Renal pelvis (tissue), 3 donors: Measurements from ENCODE around the gene HSPB6. TPM values are rescaled to one million over a fixed set of nuclear protein-coding genes. Genes with fewer than 3 reads are reported as not detected.

ENCODE experiments used
- polyA plus RNA-seq, 3 donors: library from polyadenylated mRNA; unstranded; fragments of 120-200 nt; gene quantifications; one replicate each; pipeline ENCODE4 v1.2.1, GENCODE V29; 2013; ENCODE audit not compliant: insufficient read length in 3 of 3

Gene HSPB6
- polyA plus RNA-seq, 3 donors: 20.5 to 34.1 (median 23.3) TPM

Other genes starting within 250 kb of the HSPB6 start
- 100 to 1,000 TPM in 2 of 3 donors, 10 to 100 TPM in 1; 72.2 to 133 (median 113) TPM for gene DMKN, start 243.4 kb downstream of the HSPB6 start, polyA plus RNA-seq
- gene SBSN, start 228.7 kb downstream of the HSPB6 start, polyA plus RNA-seq: not detected
- gene GAPDHS, start 223.6 kb downstream of the HSPB6 start, polyA plus RNA-seq: not detected
- gene TMEM147, start 211.4 kb downstream of the HSPB6 start, polyA plus RNA-seq: 100 to 1,000 TPM in 1 of 3 donors, 10 to 100 TPM in 2; 94.0 to 109 (median 96.3) TPM
- under 1 TPM in 1 of 3 donors, not detected in 2; 0.03 TPM for gene ATP4A, start 193.4 kb downstream of the HSPB6 start, polyA plus RNA-seq
- gene PMIS2, start 170.9 kb downstream of the HSPB6 start, polyA plus RNA-seq: not detected
- 10 to 100 TPM; 25.2 to 33.1 (median 25.4) TPM for gene HAUS5, start 144.3 kb downstream of the HSPB6 start, polyA plus RNA-seq
- 10 to 100 TPM; 66.7 to 93.3 (median 84.2) TPM for gene RBM42, start 128.0 kb downstream of the HSPB6 start, polyA plus RNA-seq
- 1 to 10 TPM; 2.4 to 2.7 (median 2.4) TPM for gene ETV2, start 115.3 kb downstream of the HSPB6 start, polyA plus RNA-seq
- 100 to 1,000 TPM; 306 to 397 (median 334) TPM for gene COX6B1, start 108.7 kb downstream of the HSPB6 start, polyA plus RNA-seq
- gene UPK1A, start 90.5 kb downstream of the HSPB6 start, polyA plus RNA-seq: 10 to 100 TPM; 13.1 to 27.1 (median 15.8) TPM
- gene ZBTB32, start 52.5 kb downstream of the HSPB6 start, polyA plus RNA-seq: under 1 TPM; 0.21 to 0.62 (median 0.30) TPM
- gene KMT2B, start 39.0 kb downstream of the HSPB6 start, polyA plus RNA-seq: 10 to 100 TPM; 37.4 to 41.5 (median 37.7) TPM
- gene IGFLR1, start 14.6 kb downstream of the HSPB6 start, polyA plus RNA-seq: 1 to 10 TPM; 2.1 to 3.9 (median 3.8) TPM
- gene U2AF1L4, start 11.6 kb downstream of the HSPB6 start, polyA plus RNA-seq: 10 to 100 TPM; 18.0 to 21.7 (median 19.3) TPM
- 10 to 100 TPM; 61.5 to 77.1 (median 68.9) TPM for gene PSENEN, start 11.4 kb downstream of the HSPB6 start, polyA plus RNA-seq
- gene LIN37, start 8.5 kb downstream of the HSPB6 start, polyA plus RNA-seq: 10 to 100 TPM; 13.1 to 14.0 (median 13.8) TPM
- 10 to 100 TPM; 15.6 to 26.2 (median 26.0) TPM for gene PROSER3, start 1.1 kb upstream of the HSPB6 start, polyA plus RNA-seq
- 10 to 100 TPM; 26.4 to 38.7 (median 32.1) TPM for gene ARHGAP33, start 18.5 kb upstream of the HSPB6 start, polyA plus RNA-seq
- 10 to 100 TPM; 41.4 to 52.5 (median 49.5) TPM for gene PRODH2, start 55.8 kb upstream of the HSPB6 start, polyA plus RNA-seq
- gene NPHS1, start 95.5 kb upstream of the HSPB6 start, polyA plus RNA-seq: 100 to 1,000 TPM; 145 to 223 (median 223) TPM
- 10 to 100 TPM; 12.3 to 13.0 (median 12.7) TPM for gene KIRREL2, start 99.9 kb upstream of the HSPB6 start, polyA plus RNA-seq
- 10 to 100 TPM; 26.6 to 29.2 (median 29.1) TPM for gene APLP1, start 111.5 kb upstream of the HSPB6 start, polyA plus RNA-seq
- gene NFKBID, start 143.5 kb upstream of the HSPB6 start, polyA plus RNA-seq: 1 to 10 TPM; 2.9 to 4.5 (median 4.0) TPM
- gene HCST, start 145.5 kb upstream of the HSPB6 start, polyA plus RNA-seq: 1 to 10 TPM; 2.5 to 5.2 (median 3.3) TPM
- 10 to 100 TPM in 1 of 3 donors, 1 to 10 TPM in 2; 9.5 to 14.6 (median 9.7) TPM for gene TYROBP, start 151.3 kb upstream of the HSPB6 start, polyA plus RNA-seq
- 10 to 100 TPM; 11.8 to 16.7 (median 13.6) TPM for gene LRFN3, start 179.3 kb upstream of the HSPB6 start, polyA plus RNA-seq
- gene SDHAF1, start 238.2 kb upstream of the HSPB6 start, polyA plus RNA-seq: 10 to 100 TPM; 15.5 to 18.8 (median 17.4) TPM